H9 (cell line): ENCODE data around the gene CXCR5. TPM values are rescaled to one million over a fixed set of nuclear protein-coding genes. Genes with fewer than 3 reads are reported as not detected.

ENCODE experiments used
- DNase-seq: peaks from one replicate; pipeline ENCODE4 v3.0.0-alpha.2; 2017
- H2AFZ ChIP-seq: one replicate; pipeline ENCODE4 v1.6.1; 2013; ENCODE audit warnings: mild to moderate bottlenecking, low read length, control low read depth, moderate library complexity
- H2AK5ac ChIP-seq: 2 replicates; pipeline ENCODE4 v1.6.1; 2013; ENCODE audit warnings: low read length, control low read depth, mixed read lengths; ENCODE audit not compliant: insufficient read length
- H2BK120ac ChIP-seq: one replicate; pipeline ENCODE4 v1.6.1; 2013; ENCODE audit warnings: low read depth, mild to moderate bottlenecking, low read length, control low read depth, inconsistent platforms; ENCODE audit not compliant: poor library complexity, severe bottlenecking
- H2BK12ac ChIP-seq: 2 replicates; pipeline ENCODE4 v1.6.1; 2013; ENCODE audit warnings: low read length, control low read depth, mixed read lengths, low read depth; ENCODE audit not compliant: insufficient read length
- H2BK15ac ChIP-seq: 2 replicates; pipeline ENCODE4 v1.6.1; 2013; ENCODE audit warnings: low read depth, low read length, control low read depth
- H2BK20ac ChIP-seq: one replicate; pipeline ENCODE4 v1.6.1; 2013; ENCODE audit warnings: low read depth, mild to moderate bottlenecking, low read length, control low read depth, inconsistent platforms; ENCODE audit not compliant: poor library complexity, severe bottlenecking
- H2BK5ac ChIP-seq: 2 replicates; pipeline ENCODE4 v1.6.1; 2013; ENCODE audit warnings: low read length, control low read depth, mixed read lengths; ENCODE audit not compliant: insufficient read length
- H3K14ac ChIP-seq: 2 replicates; pipeline ENCODE4 v1.6.1; 2013; ENCODE audit warnings: low read length, control low read depth; ENCODE audit not compliant: insufficient read depth
- H3K18ac ChIP-seq: 2 replicates; pipeline ENCODE4 v1.6.1; 2013; ENCODE audit warnings: low read depth, mild to moderate bottlenecking, mixed read lengths, low read length, control low read depth; ENCODE audit not compliant: insufficient read length
- H3K23ac ChIP-seq: 2 replicates; pipeline ENCODE4 v1.6.1; 2013; ENCODE audit warnings: low read length, control low read depth, mixed read lengths, low read depth; ENCODE audit not compliant: insufficient read length
- H3K23me2 ChIP-seq: 2 replicates; pipeline ENCODE4 v1.6.1; 2013; ENCODE audit warnings: low read depth, mild to moderate bottlenecking, mixed read lengths, low read length, control low read depth; ENCODE audit not compliant: insufficient read length, poor library complexity, severe bottlenecking
- H3K27ac ChIP-seq: 2 replicates; pipeline ENCODE4 v1.5.1; 2013; ENCODE audit warnings: low read length, control low read depth, mixed read lengths, low read depth; ENCODE audit not compliant: insufficient read length
- H3K27me3 ChIP-seq: 2 replicates; pipeline ENCODE4 v1.6.1; 2013; ENCODE audit warnings: low read length, control low read depth, inconsistent platforms; ENCODE audit not compliant: insufficient read depth
- H3K4ac ChIP-seq: 2 replicates; pipeline ENCODE4 v1.6.1; 2013; ENCODE audit warnings: low read depth, mild to moderate bottlenecking, control low read depth, inconsistent platforms, low read length, moderate library complexity
- H3K4me1 ChIP-seq: 2 replicates; pipeline ENCODE4 v1.6.1; 2013; ENCODE audit warnings: low read length, control low read depth, inconsistent platforms; ENCODE audit not compliant: insufficient read depth
- H3K4me2 ChIP-seq: 2 replicates; pipeline ENCODE4 v1.6.1; 2013; ENCODE audit warnings: low read length, control low read depth, mixed read lengths; ENCODE audit not compliant: insufficient read length, insufficient read depth
- H3K56ac ChIP-seq: 2 replicates; pipeline ENCODE4 v1.6.1; 2013; ENCODE audit warnings: low read depth, mild to moderate bottlenecking, mixed read lengths, low read length, control low read depth; ENCODE audit not compliant: insufficient read length
- H3K79me1 ChIP-seq: 2 replicates; pipeline ENCODE4 v1.6.1; 2013; ENCODE audit warnings: low read depth, mild to moderate bottlenecking, moderate library complexity, low read length, control low read depth, inconsistent platforms; ENCODE audit not compliant: insufficient read depth, poor library complexity, severe bottlenecking
- H3K79me2 ChIP-seq: 2 replicates; pipeline ENCODE4 v1.6.1; 2013; ENCODE audit warnings: low read length, control low read depth, inconsistent platforms; ENCODE audit not compliant: insufficient read depth
- H3K9ac ChIP-seq: 2 replicates; pipeline ENCODE4 v1.6.1; 2013; ENCODE audit warnings: low read length, control low read depth, mixed read lengths; ENCODE audit not compliant: insufficient read length; ENCODE audit errors: extremely low read depth
- H3K9me3 ChIP-seq: one replicate; pipeline ENCODE4 v1.6.1; 2013; ENCODE audit warnings: low read depth, low read length, inconsistent platforms; ENCODE audit not compliant: control insufficient read depth
- H3T11ph ChIP-seq: one replicate; pipeline ENCODE4 v1.6.1; 2013; ENCODE audit warnings: mild to moderate bottlenecking, low read length, control low read depth, inconsistent platforms
- H4K20me1 ChIP-seq: one replicate; pipeline ENCODE4 v1.6.1; 2013; ENCODE audit not compliant: control insufficient read depth, insufficient read length, insufficient read depth
- H4K5ac ChIP-seq: 2 replicates; pipeline ENCODE4 v1.6.1; 2013; ENCODE audit warnings: low read depth, mild to moderate bottlenecking, mixed read lengths, low read length, control low read depth; ENCODE audit not compliant: insufficient read length
- H4K8ac ChIP-seq: replicated peaks from 2 replicates; pipeline ENCODE4 v1.6.1; 2013; ENCODE audit warnings: low read length, control low read depth, mixed read lengths, low read depth; ENCODE audit not compliant: insufficient read length
- H4K91ac ChIP-seq: 2 replicates; pipeline ENCODE4 v1.6.1; 2013; ENCODE audit warnings: low read depth, mild to moderate bottlenecking, moderate library complexity, mixed read lengths, low read length, control low read depth; ENCODE audit not compliant: insufficient read length
- H3K27ac Mint-ChIP-seq, 3 experiments: 2 replicates in 2 of 3; 3 replicates in 1 of 3; pipeline ENCODE4 v1.8.0; 2020 to 2021; ENCODE audit warnings: mixed read lengths in 3 of 3, mild to moderate bottlenecking in 1 of 3, moderate library complexity in 1 of 3
- H3K27me3 Mint-ChIP-seq: 2 replicates; pipeline ENCODE4 v1.8.0; 2021; ENCODE audit warnings: low read depth, mild to moderate bottlenecking, moderate library complexity, mixed read lengths
- H3K36me3 Mint-ChIP-seq, 3 experiments: 2 replicates in 2 of 3; 3 replicates in 1 of 3; pipeline ENCODE4 v1.8.0; 2020 to 2021; ENCODE audit warnings: low read depth in 3 of 3, mixed read lengths in 3 of 3; ENCODE audit not compliant: insufficient read depth in 1 of 3
- H3K4me1 Mint-ChIP-seq, 2 experiments: 2 replicates each; pipeline ENCODE4 v1.8.0; 2020; ENCODE audit warnings: mixed read lengths in 2 of 2
- H3K4me3 Mint-ChIP-seq, 2 experiments: 2 replicates in 1 of 2; 3 replicates in 1 of 2; pipeline ENCODE4 v1.8.0; 2020 to 2021; ENCODE audit warnings: mild to moderate bottlenecking in 2 of 2, mixed read lengths in 2 of 2, moderate library complexity in 1 of 2
- H3K9me3 Mint-ChIP-seq, 2 experiments: 2 replicates in 1 of 2; 3 replicates in 1 of 2; pipeline ENCODE4 v1.8.0; 2020; ENCODE audit warnings: mild to moderate bottlenecking in 2 of 2, mixed read lengths in 2 of 2, moderate library complexity in 1 of 2
- WGBS: extraction: QIAGEN DNeasy Blood & Tissue Kit; methylation state at CpG from one replicate; pipeline ENCODE4 v1.1.7; 2013; ENCODE audit warnings: missing lambda C conversion rate, low lambda C conversion rate, mixed read lengths; ENCODE audit not compliant: insufficient read length; ENCODE audit errors: extremely low coverage; 5-methylcytosine and 5-hydroxymethylcytosine counted together
- total RNA-seq: library from RNA; stranded (reverse); gene quantifications from 2 replicates; pipeline ENCODE4 v1.2.1, GENCODE V29; 2021
- TF ChIP-seq, protein P1 (sequence below): fragments of 200-600 bp; sonication (generic); conservative IDR thresholded peaks from 3 replicates; pipeline ENCODE4 v1.8.0; 2021; ENCODE audit warnings: antibody characterized with exemption, mild to moderate bottlenecking

The CXCR5 gene
- total RNA-seq, 1 experiment from 2014 or later, result 0.07 TPM

DNA sequence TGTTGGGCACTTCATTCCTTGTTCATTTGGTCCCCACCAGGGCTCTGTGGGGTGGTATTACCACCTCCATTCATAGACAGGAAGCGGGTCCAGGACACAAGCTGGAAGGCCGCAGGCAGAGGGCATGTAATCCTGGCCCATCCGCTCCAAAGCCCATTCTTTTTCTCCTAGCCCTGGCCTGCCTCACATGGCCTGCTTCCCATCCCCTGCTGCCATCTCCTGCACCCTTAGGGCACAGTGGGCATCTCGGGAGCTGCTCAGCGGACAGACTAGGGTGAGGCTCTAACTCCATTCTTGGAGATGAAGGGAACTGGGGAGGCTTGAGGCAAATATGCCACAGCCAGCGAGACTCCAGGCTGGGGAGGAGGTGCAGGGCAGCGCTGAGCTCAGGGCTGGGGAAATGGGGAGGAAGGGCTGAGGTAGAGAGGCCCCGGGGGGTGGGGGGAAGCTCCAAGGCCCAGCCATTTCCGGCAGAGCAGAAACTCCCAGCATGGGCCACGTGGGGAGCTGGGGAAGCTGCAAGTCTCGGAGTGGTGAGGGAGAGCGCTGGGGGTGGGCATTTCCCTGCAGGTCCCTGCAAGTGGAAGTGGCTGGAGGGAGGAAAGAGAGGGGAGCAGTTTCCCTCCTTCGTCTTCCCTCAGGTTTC is 56.4 kb downstream of the CXCR5 start:
- H3K23me2 ChIP-seq, result no peaks in the 10 kb centered on the region
- Mint-ChIP-seq H3K27me3 (peaks cover 32% of the 10 kb centered on the region), H3K4me3 (no peak overlapping the region), H3K36me3 (no peaks in the 10 kb centered on the region), H3K4me1 (peaks cover 23 to 33% of the 10 kb centered on the region in 2 experiments), H3K9me3 (no peaks in the 10 kb centered on the region), H3K27ac (peak overlapping the region in 1 of 3 experiments; percentile 52; a peak in 1 of 7 replicates)
- no peak overlapping the region for H3K23ac ChIP-seq
- peak overlapping the region; percentile 49 for H3K18ac ChIP-seq
- H4K8ac ChIP-seq, result no peak overlapping the region
- peak overlapping the region; percentile 54 for H4K5ac ChIP-seq
- H3K9ac ChIP-seq, result no peak overlapping the region
- peak overlapping the region; percentile 60 for H3K14ac ChIP-seq
- WGBS, result no CpG with 5 or more reads among the region's 13 CpGs
- peak; percentile 62 for DNase-seq
- no peaks in the 10 kb centered on the region for H4K20me1 ChIP-seq
- H2BK5ac ChIP-seq, result no peak overlapping the region
- H3K27me3 ChIP-seq, result peaks cover 2% of the 10 kb centered on the region; the same call in 1 of the 2 replicates
- no peak overlapping the region for H3K56ac ChIP-seq
- H3K79me2 ChIP-seq, result no peaks in the 10 kb centered on the region
- H2AK5ac ChIP-seq, result no peak overlapping the region
- H3T11ph ChIP-seq, result no peak overlapping the region
- H3K4ac ChIP-seq, result no peak overlapping the region
- TF ChIP-seq, protein P1, sequence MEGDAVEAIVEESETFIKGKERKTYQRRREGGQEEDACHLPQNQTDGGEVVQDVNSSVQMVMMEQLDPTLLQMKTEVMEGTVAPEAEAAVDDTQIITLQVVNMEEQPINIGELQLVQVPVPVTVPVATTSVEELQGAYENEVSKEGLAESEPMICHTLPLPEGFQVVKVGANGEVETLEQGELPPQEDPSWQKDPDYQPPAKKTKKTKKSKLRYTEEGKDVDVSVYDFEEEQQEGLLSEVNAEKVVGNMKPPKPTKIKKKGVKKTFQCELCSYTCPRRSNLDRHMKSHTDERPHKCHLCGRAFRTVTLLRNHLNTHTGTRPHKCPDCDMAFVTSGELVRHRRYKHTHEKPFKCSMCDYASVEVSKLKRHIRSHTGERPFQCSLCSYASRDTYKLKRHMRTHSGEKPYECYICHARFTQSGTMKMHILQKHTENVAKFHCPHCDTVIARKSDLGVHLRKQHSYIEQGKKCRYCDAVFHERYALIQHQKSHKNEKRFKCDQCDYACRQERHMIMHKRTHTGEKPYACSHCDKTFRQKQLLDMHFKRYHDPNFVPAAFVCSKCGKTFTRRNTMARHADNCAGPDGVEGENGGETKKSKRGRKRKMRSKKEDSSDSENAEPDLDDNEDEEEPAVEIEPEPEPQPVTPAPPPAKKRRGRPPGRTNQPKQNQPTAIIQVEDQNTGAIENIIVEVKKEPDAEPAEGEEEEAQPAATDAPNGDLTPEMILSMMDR, result no peak
- H3K4me1 ChIP-seq, result peaks cover 7% of the 10 kb centered on the region; the same call in 1 of the 2 replicates
- H3K4me2 ChIP-seq, result no peak overlapping the region
- H4K91ac ChIP-seq, result no peak overlapping the region
- no peaks in the 10 kb centered on the region for H3K79me1 ChIP-seq
- no peak overlapping the region for H2BK20ac ChIP-seq
- H2BK12ac ChIP-seq, result no peak overlapping the region
- H3K9me3 ChIP-seq, result no peaks in the 10 kb centered on the region
- no peak overlapping the region for H3K27ac ChIP-seq
- no peak overlapping the region for H2AFZ ChIP-seq
- H2BK120ac ChIP-seq, result no peak overlapping the region
- no peak overlapping the region for H2BK15ac ChIP-seq
